ENCODE results near the gene VPS26B.
A peak's percentile ranks its signal among the peaks of the same experiment; 100 is the strongest.

VPS26B gene

GRCh38 chr11:134216816-134217215 is 7.7 kb upstream of the VPS26B start:
- no peak for DNase-seq (ENCODE audit: low read depth)
- no peak for TF ChIP-seq CTCF (IDR thresholded peaks at IDR 0.05; ENCODE audit: control insufficient read depth, insufficient read depth, low read depth, low read length, missing control alignments)
- H3K4me3 ChIP-seq (ENCODE audit: control insufficient read depth, low read depth, low read length): no peak overlapping the region

GRCh38 chr11:134223121-134223520 is 1.4 kb upstream of the VPS26B start:
- DNase-seq (ENCODE audit: low read depth): no peak
- TF ChIP-seq CTCF (IDR thresholded peaks at IDR 0.05; ENCODE audit: control insufficient read depth, insufficient read depth, low read depth, low read length, missing control alignments): no peak
- peak overlapping the region; percentile 42 for H3K4me3 ChIP-seq (ENCODE audit: control insufficient read depth, low read depth, low read length)

- no peak for DNase-seq (ENCODE audit: low read depth)
- no peak for TF ChIP-seq CTCF (IDR thresholded peaks at IDR 0.05; ENCODE audit: control insufficient read depth, insufficient read depth, low read depth, low read length, missing control alignments)
- peak overlapping the region; percentile 79 for H3K4me3 ChIP-seq (ENCODE audit: control insufficient read depth, low read depth, low read length)
These were observed 516 bp downstream of the VPS26B start for GRCh38 chr11:134224710-134225664.

GRCh38 chr11:134226806-134227325 is 2.4 kb downstream of the VPS26B start:
- TF ChIP-seq CTCF (IDR thresholded peaks at IDR 0.05; ENCODE audit: control insufficient read depth, insufficient read depth, low read depth, low read length, missing control alignments): no peak
- no peak for DNase-seq (ENCODE audit: low read depth)
- H3K4me3 ChIP-seq (ENCODE audit: control insufficient read depth, low read depth, low read length): no peak overlapping the region

GRCh38 chr11:134228625-134229024 is 4.2 kb downstream of the VPS26B start:
- H3K4me3 ChIP-seq (ENCODE audit: control insufficient read depth, low read depth, low read length): no peak overlapping the region
- no peak for TF ChIP-seq CTCF (IDR thresholded peaks at IDR 0.05; ENCODE audit: control insufficient read depth, insufficient read depth, low read depth, low read length, missing control alignments)
- peak; percentile 58 for DNase-seq (ENCODE audit: low read depth)

- TF ChIP-seq CTCF (IDR thresholded peaks at IDR 0.05; ENCODE audit: control insufficient read depth, insufficient read depth, low read depth, low read length, missing control alignments): no peak
- no peak for DNase-seq (ENCODE audit: low read depth)
- no peak overlapping the region for H3K4me3 ChIP-seq (ENCODE audit: control insufficient read depth, low read depth, low read length)
These were observed 4.8 kb downstream of the VPS26B start for GRCh38 chr11:134229126-134229790.

Data from AG09309 (cell line).